NCI-H345 treated with DMSO at 0.1 percent for 48 hours (cell line): ENCODE measurements around the gene CYSRT1.

Source experiments
- DNase-seq: peaks from one replicate; lab custom pipeline; 2025; ENCODE audit not compliant: unreplicated experiment; lab: John Stamatoyannopoulos, UW

The CYSRT1 gene, protein sequence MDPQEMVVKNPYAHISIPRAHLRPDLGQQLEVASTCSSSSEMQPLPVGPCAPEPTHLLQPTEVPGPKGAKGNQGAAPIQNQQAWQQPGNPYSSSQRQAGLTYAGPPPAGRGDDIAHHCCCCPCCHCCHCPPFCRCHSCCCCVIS

DNA sequence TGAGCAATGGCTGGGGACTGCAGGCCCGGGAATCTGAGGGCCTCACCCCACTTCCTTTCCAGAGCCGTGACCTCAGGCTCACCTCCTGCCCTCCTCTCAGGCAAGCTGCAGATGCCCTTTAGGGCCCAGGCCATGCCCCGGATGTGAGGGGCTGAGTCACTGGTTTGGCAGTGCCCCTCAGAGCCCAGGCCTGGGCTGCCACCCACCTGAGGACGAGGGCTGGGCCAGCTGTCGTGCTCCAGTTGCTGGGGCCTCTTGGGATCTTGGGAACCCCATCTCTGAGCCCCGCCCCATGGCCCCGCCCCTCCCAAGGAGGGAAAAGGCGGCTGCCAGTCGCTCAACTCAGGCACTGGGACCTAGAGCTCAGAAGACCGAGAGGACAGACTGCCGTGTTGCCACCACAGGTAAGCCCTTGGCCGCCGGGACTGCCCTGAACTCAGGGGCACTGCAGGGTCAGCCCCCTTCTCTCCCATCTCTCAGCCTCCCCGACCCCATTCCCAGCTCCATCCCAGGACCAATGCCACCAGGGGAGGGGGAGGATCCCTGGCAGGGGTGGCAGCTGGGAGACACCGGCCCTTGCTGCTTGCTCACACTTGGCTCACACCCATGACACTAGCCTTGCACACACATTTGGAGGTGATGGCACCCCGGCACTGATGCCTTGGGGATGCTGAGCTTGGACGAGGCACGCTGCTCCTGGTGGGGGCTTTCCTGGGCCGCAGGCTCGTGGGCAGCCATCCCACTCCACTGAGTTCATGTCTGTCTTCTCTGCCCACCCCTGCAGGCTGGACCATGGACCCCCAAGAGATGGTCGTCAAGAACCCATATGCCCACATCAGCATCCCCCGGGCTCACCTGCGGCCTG lies at the start of gene CYSRT1:
Gene CYSRT1, plus strand, starts transcription at position 345 of the 865 bp plus-strand sequence. Its CDS starts 448 bp downstream, at position 793.
- no peak for DNase-seq

- DNase-seq, result no peak
Observed at GRCh38 chr9:137175345-137175961, 49.5 kb upstream of the CYSRT1 start.

DNA sequence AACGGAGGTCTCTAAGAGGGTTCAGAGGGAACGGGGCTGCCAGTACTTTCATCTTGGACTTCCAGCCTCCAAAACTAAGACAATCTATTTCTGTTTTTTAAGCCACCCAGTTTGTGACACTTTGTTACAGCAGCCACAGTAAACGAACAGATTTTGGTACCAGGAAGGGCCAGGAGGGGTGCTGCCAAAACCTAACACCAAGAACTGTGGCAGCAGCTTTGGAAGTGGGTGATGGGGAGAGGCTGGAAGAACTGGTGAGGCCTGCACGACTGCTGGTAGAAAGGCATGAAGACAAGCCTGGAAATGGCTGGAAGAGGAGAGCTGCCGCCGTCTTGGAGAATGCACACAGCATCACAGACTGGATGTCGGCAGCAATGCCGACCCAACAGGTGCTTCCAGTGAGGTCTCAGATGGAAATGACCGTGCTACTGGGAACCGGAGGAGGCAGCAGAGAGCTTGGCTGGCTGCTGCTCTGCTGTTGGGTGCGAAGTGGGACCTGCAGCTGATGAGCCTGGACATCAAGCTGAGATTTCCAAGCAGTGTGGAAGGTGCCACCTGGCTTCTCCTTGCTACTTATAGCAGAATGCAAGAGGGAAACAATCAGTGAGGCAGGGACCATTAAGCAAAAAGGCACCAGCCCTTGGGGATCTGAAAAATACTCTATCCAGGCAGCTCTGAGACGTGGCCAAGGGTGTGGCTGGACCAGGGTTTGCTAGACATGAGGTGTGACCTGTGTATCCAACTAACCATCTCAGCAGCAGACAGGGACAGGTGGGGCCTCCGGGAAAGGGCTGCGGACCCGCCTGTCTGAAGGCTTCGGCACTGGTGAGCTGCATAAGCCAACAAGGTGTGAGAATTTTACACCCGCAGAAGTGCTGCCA lies 48.4 kb upstream of the CYSRT1 start:
- no peak for DNase-seq

GRCh38 chr9:137178201-137178938 lies 46.6 kb upstream of the CYSRT1 start:
- DNase-seq, result no peak

DNA sequence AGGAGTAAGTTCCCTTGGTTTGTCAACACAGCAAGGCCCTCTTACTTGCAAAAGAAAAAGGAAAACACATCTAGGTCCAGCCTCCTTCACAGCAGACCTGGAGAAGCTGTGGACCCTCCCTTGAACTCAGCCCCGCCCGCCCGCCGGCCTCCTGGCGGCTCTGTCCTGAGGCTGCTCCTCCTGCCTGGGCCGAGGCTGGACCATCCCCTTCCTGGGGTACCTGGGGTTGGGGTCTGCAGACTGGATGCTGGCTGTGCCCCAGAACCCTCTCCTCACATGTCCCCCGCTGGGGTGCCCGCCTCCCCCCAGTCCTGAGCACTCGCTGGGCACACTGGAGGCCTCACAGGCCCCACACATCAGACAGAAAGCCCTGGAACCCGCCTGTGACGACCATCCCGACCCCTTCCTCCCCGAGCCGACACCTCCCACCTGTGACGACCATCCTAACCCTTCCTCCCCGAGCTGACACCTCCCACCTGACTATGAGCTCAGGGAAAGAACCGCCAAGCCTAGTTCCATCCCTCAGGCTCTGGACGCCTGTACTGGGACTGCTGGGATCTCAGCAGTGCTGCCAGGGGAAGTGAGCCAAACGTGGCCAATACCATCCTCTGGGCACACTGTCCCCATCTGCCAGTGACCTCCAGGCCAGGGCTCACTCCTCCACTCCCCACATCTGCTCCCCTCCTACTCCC lies 45.9 kb upstream of the CYSRT1 start:
- DNase-seq, result no peak

GRCh38 chr9:137179761-137180160 lies 45.2 kb upstream of the CYSRT1 start:
- no peak for DNase-seq

- no peak for DNase-seq
Observed at GRCh38 chr9:137180491-137180890, 44.5 kb upstream of the CYSRT1 start.

GRCh38 chr9:137181680-137182079 lies 43.3 kb upstream of the CYSRT1 start:
- no peak for DNase-seq

GRCh38 chr9:137182836-137183235 lies 42.1 kb upstream of the CYSRT1 start:
- no peak for DNase-seq

GRCh38 chr9:137183980-137184595 lies 40.9 kb upstream of the CYSRT1 start:
- DNase-seq, result no peak

- DNase-seq, result no peak
Observed at GRCh38 chr9:137184881-137185660, 39.9 kb upstream of the CYSRT1 start.

DNA sequence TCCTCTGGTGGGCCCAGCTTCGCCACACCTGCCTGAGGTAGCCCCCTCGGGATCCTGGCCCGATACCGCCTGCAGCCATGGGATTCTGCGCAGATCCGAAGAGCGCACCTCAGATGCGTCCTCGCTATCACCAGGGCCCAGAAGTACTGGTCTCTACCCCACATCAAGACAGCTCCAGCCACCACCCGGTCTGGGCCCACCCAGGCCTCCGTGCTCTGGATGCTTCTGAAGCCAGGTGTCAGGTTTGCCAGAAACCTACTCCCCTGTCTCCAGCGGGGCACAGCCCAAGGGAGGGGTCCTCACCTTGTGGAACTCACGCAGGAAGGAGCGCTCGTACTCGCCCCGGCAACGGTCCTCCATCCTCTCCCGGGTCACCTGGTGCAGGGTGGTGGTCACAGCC lies 39.1 kb upstream of the CYSRT1 start:
- DNase-seq, result no peak

GRCh38 chr9:137186385-137186784 lies 38.6 kb upstream of the CYSRT1 start:
- DNase-seq, result no peak

DNA sequence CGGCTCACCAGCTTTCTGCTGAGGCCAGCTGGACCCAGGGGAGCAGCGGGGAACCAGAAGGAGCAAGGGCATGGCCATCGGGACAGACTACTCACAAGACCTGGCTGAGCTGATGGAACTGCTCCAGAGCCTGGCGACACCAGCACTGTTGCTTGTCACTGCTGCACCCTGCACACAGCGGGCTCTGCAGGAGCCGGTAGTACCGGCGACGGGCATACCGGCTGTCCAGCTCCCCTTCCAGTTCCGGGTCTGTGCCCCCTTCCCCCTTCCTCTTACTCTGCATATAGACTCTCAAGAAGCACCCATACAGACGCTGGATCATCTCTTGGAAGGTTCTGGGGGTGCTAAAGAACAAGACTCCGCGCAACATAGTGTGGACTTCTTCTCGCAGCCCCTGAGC lies 37.6 kb upstream of the CYSRT1 start:
- no peak for DNase-seq

DNA sequence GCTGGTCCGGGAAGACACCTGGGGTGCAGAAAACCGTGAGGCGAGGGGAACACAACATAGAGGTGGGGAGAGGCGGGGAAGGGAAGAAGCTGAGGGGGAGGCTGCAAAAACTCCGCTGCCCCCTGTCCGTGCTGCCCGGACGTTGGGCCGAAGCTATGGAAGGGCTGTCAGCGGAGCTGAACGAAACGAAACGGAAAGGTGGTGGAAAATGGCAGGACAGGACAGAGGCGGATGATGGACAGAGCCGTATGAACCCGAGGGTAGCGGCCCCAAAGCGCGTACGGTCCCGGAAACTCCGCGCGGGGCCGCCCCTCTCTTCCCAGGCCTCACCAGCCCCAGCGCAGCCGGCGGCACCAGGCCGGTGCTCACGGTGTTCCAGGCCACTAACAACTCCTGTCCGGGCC lies 36.9 kb upstream of the CYSRT1 start:
- no peak for DNase-seq

- DNase-seq, result peak; percentile 74
Observed at GRCh38 chr9:137188490-137189296, 36.3 kb upstream of the CYSRT1 start, which contains the start of the genes ANAPC2 and SSNA1. ANAPC2 (minus strand) TSS chr9:137188560; CDS start chr9:137188532, 28 bp downstream. SSNA1 (plus strand) TSS chr9:137188676; CDS start chr9:137188727, 51 bp downstream.
